CD4-positive, alpha-beta T cell (primary cell): ENCODE measurements around the gene KLHDC2. TPM values are rescaled to one million over a fixed set of nuclear protein-coding genes. Genes with fewer than 3 reads are reported as not detected.

ENCODE experiments used
- ATAC-seq: fragments of 200-7000 bp; cut with Tn5 transposase; one replicate; pipeline ENCODE4 v1.10.0; 2022; ENCODE audit warnings: mild to moderate bottlenecking; ENCODE audit not compliant: poor library complexity
- CTCF ChIA-PET: fragments of 350-600 bp; sonication (Branson Sonifier 250); formaldehyde crosslinking; loops from one replicate; lab custom pipeline; 2021; ENCODE audit warnings: antibody characterized with exemption, inconsistent platforms; lab: Charles Lee
- POLR2A ChIA-PET: fragments of 350-600 bp; sonication (Branson Sonifier 250); formaldehyde crosslinking; loops from one replicate; lab custom pipeline; 2021; ENCODE audit warnings: antibody characterized with exemption, inconsistent platforms; lab: Charles Lee
- DNase-seq, 14 experiments: peaks; one replicate each; pipeline ENCODE4 v3.0.0-alpha.2; 2013 to 2020; ENCODE audit warnings: mixed read lengths in 2 of 14
- H3K27ac ChIP-seq, 2 donors: one replicate each; pipeline versions ENCODE4 v1.5.1 to v1.7.0; 2013; ENCODE audit warnings: low read length in 2 of 2, low read depth in 1 of 2, mild to moderate bottlenecking in 1 of 2
- H3K27me3 ChIP-seq, 2 experiments: 1 replicate in 1 of 2; 2 replicates in 1 of 2; pipeline versions ENCODE4 v1.6.1 to v1.7.0; 2013; ENCODE audit warnings: low read length in 2 of 2, control low read depth in 1 of 2, mild to moderate bottlenecking in 1 of 2, moderate library complexity in 1 of 2; ENCODE audit not compliant: insufficient read depth in 2 of 2, control insufficient read depth in 1 of 2
- H3K36me3 ChIP-seq: one replicate; pipeline ENCODE4 v1.6.1; 2013; ENCODE audit warnings: low read length, control low read depth; ENCODE audit not compliant: insufficient read depth
- H3K4me1 ChIP-seq: one replicate; pipeline ENCODE4 v1.6.1; 2013; ENCODE audit warnings: low read length, control low read depth; ENCODE audit not compliant: insufficient read depth
- H3K4me3 ChIP-seq: one replicate; pipeline ENCODE4 v1.5.1; 2013; ENCODE audit warnings: mild to moderate bottlenecking, low read length, moderate library complexity
- H3K9me3 ChIP-seq, 2 experiments: 1 replicate in 1 of 2; 2 replicates in 1 of 2; pipeline versions ENCODE4 v1.6.1 to v1.7.0; 2013; ENCODE audit warnings: low read length in 2 of 2, mild to moderate bottlenecking in 2 of 2, control low read depth in 1 of 2, moderate library complexity in 1 of 2; ENCODE audit not compliant: control insufficient read depth in 1 of 2, insufficient read depth in 1 of 2
- H3K27ac Mint-ChIP-seq: one replicate; pipeline ENCODE4 v1.8.0; 2020; ENCODE audit warnings: mixed read lengths
- H3K27me3 Mint-ChIP-seq: one replicate; pipeline ENCODE4 v1.8.0; 2021; ENCODE audit warnings: mixed read lengths
- H3K36me3 Mint-ChIP-seq: one replicate; pipeline ENCODE4 v1.8.0; 2021; ENCODE audit warnings: low read depth, mixed read lengths
- H3K4me1 Mint-ChIP-seq: one replicate; pipeline ENCODE4 v1.8.0; 2021; ENCODE audit warnings: low read depth, mixed read lengths
- H3K4me3 Mint-ChIP-seq: one replicate; pipeline ENCODE4 v1.8.0; 2020; ENCODE audit warnings: mild to moderate bottlenecking, mixed read lengths
- H3K9me3 Mint-ChIP-seq: one replicate; pipeline ENCODE4 v1.8.0; 2020; ENCODE audit warnings: mixed read lengths
- CTCF ChIP-seq: fragments of 200-600 bp; IDR thresholded peaks from one replicate; pipeline ENCODE4 v1.8.0; 2022; ENCODE audit warnings: antibody characterized with exemption, mild to moderate bottlenecking
- intact Hi-C, 2 experiments: fragments of 100-400 bp; cut with DNase I in 1 of 2; cut with micrococcal nuclease in 1 of 2; formaldehyde crosslinking; loops; one replicate each; pipeline versions ENCODE4 v1.15.1 to v1.9.0; 2023 to 2025; cut with DNase I, micrococcal nuclease
- total RNA-seq, 174 experiments: library from RNA in 2 of 174; stranded (reverse) in 2 of 174; gene quantifications; one replicate each; pipeline ENCODE4 v1.2.3 and lab custom pipeline; 2021 to 2026

The KLHDC2 gene
- total RNA-seq, 2 experiments from 2014 or later: 142 to 143 TPM

GRCh38 chr14:49828640-49829039 lies 60.7 kb downstream of the KLHDC2 start:
- Mint-ChIP-seq H3K27me3 (no peaks in the 10 kb centered on the region), H3K4me3 (no peak overlapping the region), H3K9me3 (no peaks in the 10 kb centered on the region), H3K27ac (no peak overlapping the region), H3K36me3 (peaks cover 88% of the 10 kb centered on the region), H3K4me1 (peaks cover 5% of the 10 kb centered on the region)
- Histone ChIP-seq H3K4me3 (no peak overlapping the region), H3K9me3 (no peaks in the 10 kb centered on the region), H3K36me3 (peaks cover 88% of the 10 kb centered on the region), H3K27me3 (no peaks in the 10 kb centered on the region), H3K27ac (no peak overlapping the region), H3K4me1 (no peaks in the 10 kb centered on the region)
- POLR2A ChIA-PET: interaction anchor here (0.6 to 1.4 kb wide), 3 partner anchors 61 to 501 kb away, joined by 3 to 4 read pairs (median 3); partner anchors contain the start of gene KLHDC2
- TF ChIP-seq CTCF: no peak
- CTCF ChIA-PET: interaction anchor here (0.8 to 1.7 kb wide), 3 partner anchors 13 to 367 kb away, joined by 3 to 8 read pairs (median 7); no protein-coding TSS in a partner anchor
- DNase-seq (no peak), ATAC-seq (no peak)
- intact Hi-C loops: loop anchor here in 1 of 2 experiments (5.0 kb wide), 1 partner anchor 366 kb away; no protein-coding TSS in a partner anchor

Other genes with a start within 250 kb of the KLHDC2 start
- 1,000 to 10,000 TPM; 3,356 to 3,996 TPM for gene RPS29, start 181.8 kb upstream of the KLHDC2 start, total RNA-seq
- 1 to 10 TPM; 3.2 to 5.8 TPM for gene LRR1, start 169.2 kb upstream of the KLHDC2 start, total RNA-seq
- gene RPL36AL, start 147.5 kb upstream of the KLHDC2 start, total RNA-seq: 100 to 1,000 TPM; 339 to 370 TPM
- gene MGAT2, start 147.4 kb upstream of the KLHDC2 start, total RNA-seq: 10 to 100 TPM; 15.0 to 15.1 TPM
- 1 to 10 TPM; 7.5 to 8.0 TPM for gene DNAAF2, start 132.9 kb upstream of the KLHDC2 start, total RNA-seq
- gene POLE2, start 79.9 kb upstream of the KLHDC2 start, total RNA-seq: 1 to 10 TPM; 1.2 to 1.4 TPM
- 10 to 100 TPM in 1 of 2 experiments, 1 to 10 TPM in 1; 9.8 to 11.8 TPM for gene KLHDC1, start 75.0 kb upstream of the KLHDC2 start, total RNA-seq
- 10 to 100 TPM; 96.0 to 97.7 TPM for gene NEMF, start 84.6 kb downstream of the KLHDC2 start, total RNA-seq
- 10 to 100 TPM; 67.2 to 69.7 TPM for gene ARF6, start 124.9 kb downstream of the KLHDC2 start, total RNA-seq